Measurements from ENCODE around the gene SLC34A3. TPM values are rescaled to one million over a fixed set of nuclear protein-coding genes. Genes with fewer than 3 reads are reported as not detected.

The SLC34A3 gene
- total RNA-seq, 1 donor from 2014 or later, result not detected

GRCh38 chr9:137198051-137198901 is 32.4 kb upstream of the SLC34A3 start:
- Mint-ChIP-seq H3K27me3 (ENCODE audit: low read depth) (no peaks in the 10 kb centered on the region), H3K27ac (ENCODE audit: unreplicated experiment) (no peak overlapping the region), H3K4me3 (peak overlapping the region; percentile 72), H3K9me3 (no peaks in the 10 kb centered on the region), H3K36me3 (ENCODE audit: low read depth) (no peaks in the 10 kb centered on the region), H3K4me1 (peaks cover 12% of the 10 kb centered on the region)
- no peak for TF ChIP-seq CTCF (conservative IDR thresholded peaks at IDR 0.05)
- DNase-seq (ENCODE audit: low read depth, low spot score), result no peak

- DNase-seq (ENCODE audit: low read depth, low spot score), result no peak
- Mint-ChIP-seq H3K4me3 (peak overlapping the region; percentile 91), H3K36me3 (ENCODE audit: low read depth) (no peaks in the 10 kb centered on the region), H3K4me1 (peaks cover 12% of the 10 kb centered on the region), H3K27me3 (ENCODE audit: low read depth) (no peaks in the 10 kb centered on the region), H3K27ac (ENCODE audit: unreplicated experiment) (no peak overlapping the region), H3K9me3 (no peaks in the 10 kb centered on the region)
- TF ChIP-seq CTCF (conservative IDR thresholded peaks at IDR 0.05), result no peak
Measured at GRCh38 chr9:137198902-137199283, 31.8 kb upstream of the SLC34A3 start.

GRCh38 chr9:137199411-137200121 is 31.1 kb upstream of the SLC34A3 start:
- no peak overlapping the region for H3K27ac Mint-ChIP-seq (ENCODE audit: unreplicated experiment)
- no peaks in the 10 kb centered on the region for H3K36me3 Mint-ChIP-seq (ENCODE audit: low read depth)
- H3K9me3 Mint-ChIP-seq, result no peaks in the 10 kb centered on the region
- H3K4me1 Mint-ChIP-seq, result peaks cover 18% of the 10 kb centered on the region
- TF ChIP-seq CTCF (conservative IDR thresholded peaks at IDR 0.05), result no peak
- H3K4me3 Mint-ChIP-seq, result peak overlapping the region; percentile 91
- H3K27me3 Mint-ChIP-seq (ENCODE audit: low read depth), result no peaks in the 10 kb centered on the region
- no peak for DNase-seq (ENCODE audit: low read depth, low spot score)

GRCh38 chr9:137200311-137201204 is 30.1 kb upstream of the SLC34A3 start, which contains the start of gene TPRN:
Gene TPRN, minus strand, starts transcription at chr9:137200741. Its CDS starts 30 bp downstream, at chr9:137200711.
- H3K4me1 Mint-ChIP-seq, result peaks cover 21% of the 10 kb centered on the region
- H3K27me3 Mint-ChIP-seq (ENCODE audit: low read depth), result no peaks in the 10 kb centered on the region
- H3K9me3 Mint-ChIP-seq, result no peaks in the 10 kb centered on the region
- H3K36me3 Mint-ChIP-seq (ENCODE audit: low read depth), result no peaks in the 10 kb centered on the region
- peak within 1 kb of the TSS; percentile 81 for H3K27ac Mint-ChIP-seq (ENCODE audit: unreplicated experiment)
- TF ChIP-seq CTCF (conservative IDR thresholded peaks at IDR 0.05), result no peak
- peak; percentile 98 for DNase-seq (ENCODE audit: low read depth, low spot score)
- peak within 1 kb of the TSS; percentile 91 for H3K4me3 Mint-ChIP-seq

All from neural crest cell (in vitro differentiated cells).